Thyroid gland (tissue), 4 donors: ENCODE results near the gene MYT1.

Experiments
- POLR2A ChIP-seq, 2 donors: fragments of 450-650 bp; IDR thresholded peaks; one replicate each; pipeline ENCODE4 v1.6.1; 2017; ENCODE audit warnings: antibody characterized with exemption in 2 of 2, mild to moderate bottlenecking in 2 of 2, moderate library complexity in 1 of 2
- TF ChIP-seq, protein P1 (sequence below), 6 experiments: fragments of 200-600 bp in 3 of 6; fragments of 450-650 bp in 3 of 6; sonication (generic) in 3 of 6; IDR thresholded peaks; one replicate each; pipeline ENCODE4 v1.5.1; 2016 to 2019; ENCODE audit warnings: antibody characterized with exemption in 6 of 6, mild to moderate bottlenecking in 2 of 6, inconsistent platforms in 1 of 6, moderate library complexity in 1 of 6

DNA sequence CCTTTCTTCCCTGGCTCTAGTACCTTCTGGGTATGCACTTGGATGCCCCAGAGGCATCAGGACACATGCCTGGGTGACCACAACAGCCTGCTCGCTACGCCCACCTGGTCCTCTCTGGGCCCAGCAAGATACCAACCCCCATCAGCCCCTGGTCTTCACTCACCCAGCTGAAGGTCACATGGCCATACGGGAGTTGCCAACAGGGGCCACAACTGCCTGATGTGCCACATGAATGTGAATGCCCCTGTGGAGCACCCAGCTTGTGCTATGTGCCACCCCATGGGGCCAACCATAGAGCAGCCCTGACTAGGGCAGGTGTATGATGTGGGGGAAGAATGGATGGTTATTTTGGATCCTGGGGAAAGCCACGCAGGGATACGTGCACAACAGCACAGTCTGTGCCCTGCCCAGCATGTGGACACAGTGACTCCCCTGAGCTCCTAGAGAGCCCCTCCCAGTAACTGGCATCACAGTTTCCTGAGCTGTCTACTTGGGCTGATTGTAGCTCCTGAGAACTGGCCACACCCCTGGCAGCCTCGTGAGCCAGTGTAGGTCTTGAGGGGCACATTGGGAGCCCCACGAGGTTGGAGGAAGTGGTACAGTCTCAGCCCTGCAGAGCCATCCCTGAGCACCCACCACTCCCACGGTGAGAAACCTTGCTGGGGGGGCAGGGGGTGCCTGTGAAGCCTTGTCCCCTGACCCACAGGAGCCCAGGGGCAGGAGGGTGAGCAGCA, 80.8 kb downstream of the MYT1 start:
- TF ChIP-seq, protein P1, sequence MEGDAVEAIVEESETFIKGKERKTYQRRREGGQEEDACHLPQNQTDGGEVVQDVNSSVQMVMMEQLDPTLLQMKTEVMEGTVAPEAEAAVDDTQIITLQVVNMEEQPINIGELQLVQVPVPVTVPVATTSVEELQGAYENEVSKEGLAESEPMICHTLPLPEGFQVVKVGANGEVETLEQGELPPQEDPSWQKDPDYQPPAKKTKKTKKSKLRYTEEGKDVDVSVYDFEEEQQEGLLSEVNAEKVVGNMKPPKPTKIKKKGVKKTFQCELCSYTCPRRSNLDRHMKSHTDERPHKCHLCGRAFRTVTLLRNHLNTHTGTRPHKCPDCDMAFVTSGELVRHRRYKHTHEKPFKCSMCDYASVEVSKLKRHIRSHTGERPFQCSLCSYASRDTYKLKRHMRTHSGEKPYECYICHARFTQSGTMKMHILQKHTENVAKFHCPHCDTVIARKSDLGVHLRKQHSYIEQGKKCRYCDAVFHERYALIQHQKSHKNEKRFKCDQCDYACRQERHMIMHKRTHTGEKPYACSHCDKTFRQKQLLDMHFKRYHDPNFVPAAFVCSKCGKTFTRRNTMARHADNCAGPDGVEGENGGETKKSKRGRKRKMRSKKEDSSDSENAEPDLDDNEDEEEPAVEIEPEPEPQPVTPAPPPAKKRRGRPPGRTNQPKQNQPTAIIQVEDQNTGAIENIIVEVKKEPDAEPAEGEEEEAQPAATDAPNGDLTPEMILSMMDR (IDR thresholded peaks at IDR 0.05): no peak
- no peak for TF ChIP-seq POLR2A (IDR thresholded peaks at IDR 0.05)
